Measurements from ENCODE around the gene PKNOX1. TPM values are rescaled to one million over a fixed set of nuclear protein-coding genes. Genes with fewer than 3 reads are reported as not detected.
"Not testable (repeated sequence)": the region's sequence is repeated elsewhere in the genome, so short reads cannot be mapped to it uniquely, and the experiment has no call there.

Gene PKNOX1
- total RNA-seq, 1 donor, result 11.9 TPM

DNA sequence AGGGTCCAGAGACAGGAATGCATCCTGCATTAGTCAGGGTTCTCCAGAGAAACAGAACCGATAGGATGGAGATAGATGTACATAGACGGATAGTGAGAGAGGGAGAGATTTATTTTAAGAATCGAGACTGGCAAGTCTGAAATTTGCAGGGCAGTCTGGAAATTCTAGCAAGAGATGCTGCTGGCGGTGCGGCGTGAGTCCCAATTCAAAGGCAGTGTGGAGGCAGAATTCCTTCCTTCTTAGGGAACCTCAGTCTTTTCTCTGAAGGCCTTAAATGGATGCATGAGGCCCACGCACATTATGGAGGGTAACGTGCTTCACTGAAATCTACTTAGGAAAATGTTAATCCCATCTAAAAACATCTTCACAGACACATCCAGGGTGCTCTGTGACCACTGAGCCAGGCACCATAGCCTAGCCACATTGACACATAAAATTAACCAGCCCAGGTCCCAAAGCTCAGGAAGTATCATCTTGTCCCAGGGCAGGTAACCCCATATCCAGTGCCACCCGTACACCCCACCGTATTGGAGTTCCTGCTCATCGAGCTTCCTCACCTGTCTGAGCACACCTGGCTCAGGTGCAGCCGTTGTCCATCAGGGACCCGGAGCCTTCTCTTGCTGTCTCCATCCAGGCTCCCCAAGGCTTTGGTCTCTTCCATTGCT lies 9.7 kb upstream of the PKNOX1 start:
- no peak overlapping the region for H3K4me3 ChIP-seq (ENCODE audit: insufficient read depth, low read length)
- no peak for TF ChIP-seq CTCF (IDR thresholded peaks at IDR 0.05; ENCODE audit: extremely low read depth, low read depth, low read length)
- H2AFZ ChIP-seq (ENCODE audit: low read length), result no peak overlapping the region
- no peak overlapping the region for H3K4me2 ChIP-seq (ENCODE audit: insufficient read depth, low read length)
- no peaks in the 10 kb centered on the region for H4K20me1 ChIP-seq (ENCODE audit: insufficient read depth, low read length)
- H3K36me3 ChIP-seq (ENCODE audit: insufficient read depth, low read length), result no peaks in the 10 kb centered on the region
- no peaks in the 10 kb centered on the region for H3K27me3 ChIP-seq (ENCODE audit: insufficient read depth, low read length)
- no peak overlapping the region for H3K27ac ChIP-seq (ENCODE audit: low read depth, low read length)
- no peaks in the 10 kb centered on the region for H3K4me1 ChIP-seq (ENCODE audit: insufficient read depth, low read length)
- H3K9me3 ChIP-seq (ENCODE audit: low read depth, low read length), result no peaks in the 10 kb centered on the region
- DNase-seq (ENCODE audit: insufficient read length, low spot score, missing footprints), result peak; percentile 52
- no peaks in the 10 kb centered on the region for H3K79me2 ChIP-seq (ENCODE audit: insufficient read depth, low read length)

- H3K4me3 ChIP-seq (ENCODE audit: insufficient read depth, low read length), result no peak overlapping the region
- no peaks in the 10 kb centered on the region for H3K27me3 ChIP-seq (ENCODE audit: insufficient read depth, low read length)
- no peaks in the 10 kb centered on the region for H3K4me1 ChIP-seq (ENCODE audit: insufficient read depth, low read length)
- no peak overlapping the region for H3K4me2 ChIP-seq (ENCODE audit: insufficient read depth, low read length)
- DNase-seq (ENCODE audit: insufficient read length, low spot score, missing footprints), result no peak
- H4K20me1 ChIP-seq (ENCODE audit: insufficient read depth, low read length), result no peaks in the 10 kb centered on the region
- H3K9me3 ChIP-seq (ENCODE audit: low read depth, low read length), result no peaks in the 10 kb centered on the region
- no peak overlapping the region for H3K27ac ChIP-seq (ENCODE audit: low read depth, low read length)
- H3K36me3 ChIP-seq (ENCODE audit: insufficient read depth, low read length), result no peaks in the 10 kb centered on the region
- TF ChIP-seq CTCF (IDR thresholded peaks at IDR 0.05; ENCODE audit: extremely low read depth, low read depth, low read length), result no peak
- no peaks in the 10 kb centered on the region for H3K79me2 ChIP-seq (ENCODE audit: insufficient read depth, low read length)
- no peak overlapping the region for H2AFZ ChIP-seq (ENCODE audit: low read length)
These were observed 9.2 kb upstream of the PKNOX1 start for GRCh38 chr21:42965211-42965560.

GRCh38 chr21:42967616-42968015 lies 6.7 kb upstream of the PKNOX1 start:
- not testable (repeated sequence) for H4K20me1 ChIP-seq (ENCODE audit: insufficient read depth, low read length); H3K4me1 ChIP-seq (ENCODE audit: insufficient read depth, low read length); H3K9me3 ChIP-seq (ENCODE audit: low read depth, low read length); H3K27ac ChIP-seq (ENCODE audit: low read depth, low read length); DNase-seq (ENCODE audit: insufficient read length, low spot score, missing footprints); H3K4me2 ChIP-seq (ENCODE audit: insufficient read depth, low read length); H3K27me3 ChIP-seq (ENCODE audit: insufficient read depth, low read length); H2AFZ ChIP-seq (ENCODE audit: low read length); H3K79me2 ChIP-seq (ENCODE audit: insufficient read depth, low read length); H3K36me3 ChIP-seq (ENCODE audit: insufficient read depth, low read length); H3K4me3 ChIP-seq (ENCODE audit: insufficient read depth, low read length)

DNA sequence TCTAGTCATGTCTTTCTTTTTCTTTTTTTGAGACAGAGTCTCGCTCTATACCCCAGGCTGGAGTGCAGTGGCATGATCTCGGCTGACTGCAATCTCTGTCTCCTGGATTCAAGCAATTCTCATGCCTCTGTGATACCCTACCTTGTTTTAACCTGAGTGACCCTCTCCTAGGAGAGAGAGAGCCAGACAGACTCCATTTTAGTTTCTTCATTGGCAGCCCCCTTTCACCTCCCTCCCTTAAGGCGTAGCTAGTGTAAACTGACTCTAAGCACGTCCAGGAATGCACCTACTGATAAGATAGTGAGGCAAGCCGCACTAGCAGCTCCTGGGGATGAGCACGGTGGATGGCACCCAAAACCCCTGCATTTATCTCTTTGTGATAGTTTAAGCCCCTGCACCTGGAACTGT lies 5.2 kb upstream of the PKNOX1 start:
- Histone ChIP-seq H3K4me1 (ENCODE audit: insufficient read depth, low read length) (peaks cover 3% of the 10 kb centered on the region), H3K4me3 (ENCODE audit: insufficient read depth, low read length) (no peak overlapping the region), H2AFZ (ENCODE audit: low read length) (no peak overlapping the region), H3K27ac (ENCODE audit: low read depth, low read length) (no peak overlapping the region), H3K4me2 (ENCODE audit: insufficient read depth, low read length) (no peak overlapping the region), H3K36me3 (ENCODE audit: insufficient read depth, low read length) (no peaks in the 10 kb centered on the region), H3K9me3 (ENCODE audit: low read depth, low read length) (no peaks in the 10 kb centered on the region), H3K27me3 (ENCODE audit: insufficient read depth, low read length) (no peaks in the 10 kb centered on the region), H3K79me2 (ENCODE audit: insufficient read depth, low read length) (no peaks in the 10 kb centered on the region), H4K20me1 (ENCODE audit: insufficient read depth, low read length) (no peaks in the 10 kb centered on the region)
- no peak for TF ChIP-seq CTCF (IDR thresholded peaks at IDR 0.05; ENCODE audit: extremely low read depth, low read depth, low read length)
- no peak for DNase-seq (ENCODE audit: insufficient read length, low spot score, missing footprints)

Data from osteoblast (primary cell).